Ishikawa (cell line): ENCODE measurements around the gene CDPF1.

Source experiments
- CEBPB ChIP-seq: IDR thresholded peaks from 2 replicates; pipeline ENCODE4 v1.6.1; 2012
- CREB1 ChIP-seq: IDR thresholded peaks from 2 replicates; pipeline ENCODE4 v1.6.1; 2012; ENCODE audit warnings: low read depth
- EGR1 ChIP-seq: IDR thresholded peaks from 2 replicates; pipeline ENCODE4 v1.6.1; 2012
- EP300 ChIP-seq: IDR thresholded peaks from 2 replicates; pipeline ENCODE4 v1.6.1; 2012; ENCODE audit warnings: borderline replicate concordance
- FOXM1 ChIP-seq: IDR thresholded peaks from 2 replicates; pipeline ENCODE4 v1.6.1; 2012; ENCODE audit warnings: low read depth, borderline replicate concordance
- NFIC ChIP-seq: IDR thresholded peaks from 2 replicates; pipeline ENCODE4 v1.6.1; 2012
- RAD21 ChIP-seq: IDR thresholded peaks from 2 replicates; pipeline ENCODE4 v1.6.1; 2012; ENCODE audit warnings: low read depth
- TAF1 ChIP-seq: IDR thresholded peaks from 2 replicates; pipeline ENCODE4 v1.6.1; 2012; ENCODE audit warnings: low read depth, mild to moderate bottlenecking
- TCF12 ChIP-seq: IDR thresholded peaks from 2 replicates; pipeline ENCODE4 v1.6.1; 2012; ENCODE audit warnings: low read depth
- TEAD4 ChIP-seq: IDR thresholded peaks from 2 replicates; pipeline ENCODE4 v1.6.1; 2012
- YY1 ChIP-seq: IDR thresholded peaks from 2 replicates; pipeline ENCODE4 v1.6.1; 2012; ENCODE audit warnings: low read depth
- ZBTB7A ChIP-seq: IDR thresholded peaks from 2 replicates; pipeline ENCODE4 v1.6.1; 2012; ENCODE audit warnings: low read depth
- TF ChIP-seq, protein P1 (sequence below): IDR thresholded peaks from 2 replicates; pipeline ENCODE4 v1.6.1; 2012
- TF ChIP-seq, protein P2 (sequence below): IDR thresholded peaks from 2 replicates; pipeline ENCODE4 v1.6.1; 2012; ENCODE audit warnings: low read depth, mild to moderate bottlenecking
- TF ChIP-seq, protein P3 (sequence below): IDR thresholded peaks from 2 replicates; pipeline ENCODE4 v1.6.1; 2012

The CDPF1 gene

DNA sequence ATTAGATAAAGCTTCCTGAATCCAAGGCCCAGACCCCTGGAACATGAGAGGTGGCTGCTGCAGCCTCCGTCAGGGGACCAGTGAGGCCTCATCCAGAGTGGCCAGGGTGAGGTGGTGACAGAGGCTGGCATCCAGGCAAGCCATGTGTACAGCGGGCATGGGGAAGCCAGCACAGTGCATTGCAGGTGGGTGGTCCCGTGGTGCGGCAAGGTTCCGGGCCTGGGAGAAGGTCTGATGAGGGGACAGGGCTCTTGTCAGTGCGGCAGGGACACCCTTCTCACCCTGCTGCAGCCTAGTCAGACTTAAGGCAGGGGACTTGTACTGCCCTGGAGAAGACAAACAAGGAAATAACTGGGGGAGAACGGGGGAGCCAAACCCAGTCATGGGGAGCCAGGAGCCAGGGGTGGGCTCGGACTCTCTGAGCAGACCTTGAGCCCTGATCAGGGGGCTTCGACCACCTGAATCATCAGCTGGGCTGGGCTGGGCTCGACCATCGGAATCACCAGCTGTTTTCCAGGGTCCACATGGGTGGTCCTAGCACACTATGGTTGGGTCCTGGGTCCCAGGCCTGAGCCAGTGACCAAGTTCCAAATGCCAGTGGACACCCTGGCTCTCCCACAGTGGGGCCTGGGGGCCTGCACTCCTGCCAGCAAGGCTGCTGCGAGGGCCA is 22.8 kb upstream of the CDPF1 start:
- TF ChIP-seq TCF12 (no peak), YY1 (no peak), FOXM1 (no peak), CREB1 (no peak), NFIC (no peak), TAF1 (no peak)
- TF ChIP-seq, protein P1, sequence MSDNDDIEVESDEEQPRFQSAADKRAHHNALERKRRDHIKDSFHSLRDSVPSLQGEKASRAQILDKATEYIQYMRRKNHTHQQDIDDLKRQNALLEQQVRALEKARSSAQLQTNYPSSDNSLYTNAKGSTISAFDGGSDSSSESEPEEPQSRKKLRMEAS: no peak
- TF ChIP-seq, protein P2, sequence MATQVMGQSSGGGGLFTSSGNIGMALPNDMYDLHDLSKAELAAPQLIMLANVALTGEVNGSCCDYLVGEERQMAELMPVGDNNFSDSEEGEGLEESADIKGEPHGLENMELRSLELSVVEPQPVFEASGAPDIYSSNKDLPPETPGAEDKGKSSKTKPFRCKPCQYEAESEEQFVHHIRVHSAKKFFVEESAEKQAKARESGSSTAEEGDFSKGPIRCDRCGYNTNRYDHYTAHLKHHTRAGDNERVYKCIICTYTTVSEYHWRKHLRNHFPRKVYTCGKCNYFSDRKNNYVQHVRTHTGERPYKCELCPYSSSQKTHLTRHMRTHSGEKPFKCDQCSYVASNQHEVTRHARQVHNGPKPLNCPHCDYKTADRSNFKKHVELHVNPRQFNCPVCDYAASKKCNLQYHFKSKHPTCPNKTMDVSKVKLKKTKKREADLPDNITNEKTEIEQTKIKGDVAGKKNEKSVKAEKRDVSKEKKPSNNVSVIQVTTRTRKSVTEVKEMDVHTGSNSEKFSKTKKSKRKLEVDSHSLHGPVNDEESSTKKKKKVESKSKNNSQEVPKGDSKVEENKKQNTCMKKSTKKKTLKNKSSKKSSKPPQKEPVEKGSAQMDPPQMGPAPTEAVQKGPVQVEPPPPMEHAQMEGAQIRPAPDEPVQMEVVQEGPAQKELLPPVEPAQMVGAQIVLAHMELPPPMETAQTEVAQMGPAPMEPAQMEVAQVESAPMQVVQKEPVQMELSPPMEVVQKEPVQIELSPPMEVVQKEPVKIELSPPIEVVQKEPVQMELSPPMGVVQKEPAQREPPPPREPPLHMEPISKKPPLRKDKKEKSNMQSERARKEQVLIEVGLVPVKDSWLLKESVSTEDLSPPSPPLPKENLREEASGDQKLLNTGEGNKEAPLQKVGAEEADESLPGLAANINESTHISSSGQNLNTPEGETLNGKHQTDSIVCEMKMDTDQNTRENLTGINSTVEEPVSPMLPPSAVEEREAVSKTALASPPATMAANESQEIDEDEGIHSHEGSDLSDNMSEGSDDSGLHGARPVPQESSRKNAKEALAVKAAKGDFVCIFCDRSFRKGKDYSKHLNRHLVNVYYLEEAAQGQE: no peak

DNA sequence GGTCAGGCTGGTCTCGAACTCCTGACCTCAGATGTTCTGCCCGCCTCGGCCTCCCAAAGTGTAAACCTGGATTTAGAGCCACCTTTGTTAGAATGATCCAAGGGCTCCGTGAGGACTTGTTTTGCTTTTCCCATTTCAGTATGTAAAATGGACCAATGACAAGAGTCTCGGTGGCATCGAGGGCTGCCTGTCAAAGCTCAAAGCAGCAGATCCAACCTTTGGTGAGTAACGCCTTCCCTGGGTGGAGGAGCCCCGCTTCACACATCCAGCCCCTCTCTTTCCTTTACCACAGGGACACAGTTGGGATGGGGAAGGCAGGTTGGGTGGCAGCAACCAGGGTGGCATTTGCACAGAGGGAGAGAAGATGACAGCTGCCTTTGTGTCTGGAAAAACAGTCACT is 22.1 kb upstream of the CDPF1 start:
- TF ChIP-seq TAF1 (no peak), FOXM1 (no peak), TCF12 (no peak), RAD21 (no peak), EP300 (no peak), YY1 (no peak), CREB1 (no peak), ZBTB7A (no peak)
- TF ChIP-seq, protein P2: no peak
- TF ChIP-seq, protein P1: no peak
- TF ChIP-seq, protein P3, sequence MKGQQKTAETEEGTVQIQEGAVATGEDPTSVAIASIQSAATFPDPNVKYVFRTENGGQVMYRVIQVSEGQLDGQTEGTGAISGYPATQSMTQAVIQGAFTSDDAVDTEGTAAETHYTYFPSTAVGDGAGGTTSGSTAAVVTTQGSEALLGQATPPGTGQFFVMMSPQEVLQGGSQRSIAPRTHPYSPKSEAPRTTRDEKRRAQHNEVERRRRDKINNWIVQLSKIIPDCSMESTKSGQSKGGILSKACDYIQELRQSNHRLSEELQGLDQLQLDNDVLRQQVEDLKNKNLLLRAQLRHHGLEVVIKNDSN: no peak

DNA sequence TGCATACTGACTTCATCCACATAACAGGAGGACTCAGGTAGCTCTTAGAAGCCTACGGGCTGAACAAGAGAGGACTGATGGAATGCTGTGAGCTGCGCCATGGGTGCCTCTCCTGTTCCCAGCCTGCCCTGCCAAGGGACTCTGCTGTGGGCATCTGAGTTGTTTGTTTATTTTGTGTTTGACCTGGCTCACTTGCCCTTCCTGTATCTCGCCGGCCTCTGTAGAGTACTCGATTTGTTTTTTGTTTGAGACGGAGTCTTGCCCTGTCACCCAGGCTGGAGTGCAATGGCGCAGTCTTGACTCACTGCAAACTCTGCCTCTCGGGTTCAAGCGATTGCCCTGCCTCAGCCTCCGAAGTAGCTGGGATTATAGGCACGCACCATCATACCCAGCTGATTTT is 19.5 kb upstream of the CDPF1 start:
- TF ChIP-seq ZBTB7A (no peak), CEBPB (no peak), TCF12 (no peak), RAD21 (no peak), TEAD4 (no peak), NFIC (no peak)
- TF ChIP-seq, protein P3: no peak

DNA sequence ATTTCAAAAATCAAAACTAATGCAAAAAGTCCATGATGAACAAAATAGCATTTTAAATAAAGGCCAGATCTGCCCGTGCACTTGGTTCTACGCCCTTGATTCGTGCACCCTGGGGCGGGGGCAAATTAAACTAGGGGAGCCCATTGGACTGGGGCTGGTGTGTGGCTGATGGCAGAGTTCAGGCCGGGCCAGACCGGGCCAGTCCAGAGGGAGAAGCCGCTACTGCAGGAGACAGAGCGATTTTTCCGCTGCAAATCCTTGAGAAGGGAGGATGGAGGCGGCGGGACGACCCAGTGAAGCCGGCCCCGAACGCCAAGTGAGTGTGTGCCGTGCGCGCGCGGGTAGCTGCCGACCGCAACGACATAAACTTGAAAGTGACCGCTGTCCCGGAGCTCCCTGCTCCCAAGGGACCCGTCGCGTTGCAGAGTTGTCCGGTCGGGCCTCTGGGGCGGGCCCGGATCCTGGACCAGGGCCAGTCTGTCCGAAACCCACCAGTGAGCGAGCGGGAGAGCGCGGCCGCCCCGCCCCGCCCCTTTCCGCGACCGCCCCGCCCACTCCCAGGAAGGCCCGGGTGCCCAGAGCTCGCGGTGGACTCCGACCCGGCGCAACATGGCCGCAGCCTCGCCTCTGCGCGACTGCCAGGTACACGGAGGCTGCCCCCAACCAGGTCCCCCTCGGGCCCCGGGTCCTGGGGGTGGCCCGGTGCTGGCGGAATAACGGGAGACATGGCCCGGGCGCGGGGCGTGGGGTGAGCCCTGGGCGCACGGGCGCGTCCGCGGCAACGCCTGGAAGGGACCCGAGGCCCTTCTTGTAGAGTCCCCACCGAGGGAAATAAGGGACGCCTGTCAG is 17.6 kb upstream of the CDPF1 start, which contains the start of gene TTC38:
Gene TTC38 (plus strand): TSS at position 578 of the 849 bp plus-strand sequence. CDS start 32 bp downstream, at position 610.
- TF ChIP-seq EP300 (no peak), TEAD4 (no peak), YY1 (peak; percentile 90), EGR1 (no peak), TAF1 (peak; percentile 82), NFIC (peak; percentile 69), FOXM1 (no peak)
- TF ChIP-seq, protein P1: no peak; the same call in 1 of the 2 replicates
- TF ChIP-seq, protein P2: no peak
